NOMO-1 treated with DMSO at 0.1 percent for 48 hours (cell line): ENCODE data around the gene ZNF554.
A peak's percentile ranks its signal among the peaks of the same experiment; 100 is the strongest.

Source experiments
- DNase-seq: peaks from one replicate; lab custom pipeline; 2025; ENCODE audit not compliant: unreplicated experiment; lab: John Stamatoyannopoulos, UW

Gene ZNF554

GRCh38 chr19:2824129-2824528 is 4.5 kb downstream of the ZNF554 start:
- no peak for DNase-seq

DNA sequence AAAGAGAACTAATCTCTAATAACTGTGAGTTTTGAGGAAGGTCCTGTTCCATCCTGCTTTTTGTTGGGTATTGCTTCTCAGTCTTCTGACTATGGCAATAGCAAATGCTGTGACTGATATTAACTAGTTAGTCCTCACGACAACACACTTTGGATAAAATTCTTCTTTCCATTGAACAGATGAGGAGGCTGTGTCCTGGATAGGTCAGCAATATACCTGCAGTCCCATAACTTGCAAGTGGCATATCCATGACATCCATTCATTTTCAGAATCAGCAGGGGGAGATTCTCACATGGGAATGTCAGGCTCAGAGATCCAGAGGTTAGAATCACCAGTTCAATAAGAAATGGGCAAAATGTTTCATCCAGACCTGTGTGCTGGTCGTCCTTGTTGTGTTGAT is 7.4 kb downstream of the ZNF554 start:
- no peak for DNase-seq

DNA sequence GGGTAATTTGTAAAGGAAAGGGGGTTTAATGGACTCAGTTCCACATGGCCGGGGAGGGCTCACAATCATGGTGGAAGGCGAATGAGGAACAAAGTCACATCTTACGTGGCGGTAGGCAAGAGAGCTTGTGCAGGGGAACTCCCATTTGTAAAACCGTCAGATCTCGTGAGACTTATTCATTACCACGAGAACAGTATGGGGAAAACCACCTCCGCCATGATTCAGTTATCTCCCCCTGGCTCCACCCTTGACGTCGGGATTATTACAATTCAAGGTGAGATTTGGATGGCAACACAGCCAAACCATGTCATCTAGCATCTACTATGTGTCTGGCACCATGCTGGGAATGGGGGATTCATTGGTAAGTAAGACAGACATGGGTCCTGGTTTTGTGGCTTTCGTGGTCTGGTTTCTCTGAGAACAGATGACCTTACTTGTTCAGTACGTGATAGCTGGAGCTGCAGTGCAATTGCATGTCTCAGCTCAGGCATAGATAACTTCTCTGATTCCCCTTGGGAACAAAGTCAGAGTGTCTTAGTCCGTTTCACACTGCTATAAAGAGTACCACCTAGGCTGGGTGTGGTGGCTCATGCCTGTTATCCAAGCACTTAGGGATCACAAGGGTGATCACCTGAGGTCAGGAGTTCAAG is 8.3 kb downstream of the ZNF554 start:
- DNase-seq, result no peak

DNA sequence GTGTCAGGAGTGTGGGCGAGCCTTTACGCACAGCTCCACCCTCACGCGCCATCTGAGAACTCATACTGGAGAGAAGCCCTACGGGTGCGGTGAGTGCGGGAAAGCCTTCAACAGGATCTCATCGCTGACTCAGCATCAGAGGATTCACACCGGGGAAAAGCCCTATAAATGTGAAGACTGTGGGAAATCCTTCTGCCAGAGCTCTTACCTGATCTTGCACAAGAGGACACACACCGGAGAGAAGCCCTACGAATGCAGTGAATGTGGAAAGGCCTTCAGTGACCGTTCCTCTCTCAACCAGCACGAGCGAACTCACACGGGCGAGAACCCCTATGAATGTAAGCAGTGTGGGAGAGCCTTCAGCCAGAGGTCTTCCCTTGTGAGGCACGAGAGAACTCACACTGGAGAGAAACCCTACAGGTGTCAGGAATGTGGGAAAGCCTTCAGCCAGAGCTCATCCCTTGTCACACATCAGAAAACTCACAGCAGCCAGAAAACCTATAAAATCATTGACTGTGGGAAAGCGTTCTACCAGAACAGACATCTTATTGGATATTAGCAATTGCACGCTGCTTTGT is 14.7 kb downstream of the ZNF554 start:
- DNase-seq, result no peak

GRCh38 chr19:2837430-2837829 is 17.8 kb downstream of the ZNF554 start:
- no peak for DNase-seq

DNA sequence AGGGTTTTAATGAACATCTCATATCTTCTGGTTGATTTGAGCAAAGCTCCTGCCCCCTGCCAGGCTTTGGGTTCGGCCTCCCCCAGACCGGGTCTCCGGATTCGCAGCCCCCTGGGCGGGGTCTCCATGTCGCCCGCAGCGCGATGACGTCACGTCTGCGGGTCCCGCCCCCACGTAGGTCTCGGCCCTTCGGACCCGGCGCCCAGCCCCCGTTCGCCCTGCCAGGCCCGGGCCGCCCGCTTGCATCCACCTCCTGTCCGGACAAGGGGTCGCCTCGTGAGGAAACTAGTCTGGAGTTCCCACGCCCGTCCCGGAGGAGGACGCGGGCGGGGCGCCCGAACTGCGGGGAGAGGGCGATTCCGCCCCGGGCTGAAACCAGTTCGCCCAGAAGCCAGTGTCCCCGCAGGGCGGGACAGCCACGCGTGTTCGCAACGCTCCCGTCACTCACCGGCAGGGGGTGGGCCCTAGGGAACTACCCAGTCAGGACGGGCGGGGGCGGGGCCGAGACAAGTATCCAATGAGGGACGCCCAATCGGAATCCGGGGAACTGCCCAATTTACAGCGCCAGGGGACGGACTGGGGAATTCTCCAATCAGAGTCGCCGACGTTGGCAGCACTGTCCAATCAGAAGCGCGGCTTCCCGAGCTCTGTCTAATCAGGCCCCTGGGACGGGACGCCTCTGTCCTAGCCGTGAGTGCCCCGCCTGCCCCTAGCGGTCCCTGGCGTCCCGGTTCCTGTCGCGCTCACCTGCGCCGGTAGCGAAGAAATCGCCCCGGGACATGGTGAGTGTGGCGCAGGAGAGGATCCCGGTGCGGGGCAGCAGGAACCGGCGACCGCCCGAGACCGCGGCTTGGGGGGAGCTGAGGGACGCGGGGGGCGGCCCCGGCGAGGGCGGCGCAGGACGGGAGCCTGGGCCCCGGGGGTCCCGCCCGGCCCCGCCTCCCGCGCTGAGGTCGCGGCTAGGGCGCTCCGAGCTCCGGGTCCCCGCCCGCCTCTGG is 21.4 kb downstream of the ZNF554 start, which contains the start of gene ZNF555:
Gene ZNF555 (plus strand): TSS at position 682 of the 998 bp plus-strand sequence. CDS start 98 bp downstream, at position 780.
- peak; percentile 98 for DNase-seq

- no peak for DNase-seq
Observed at GRCh38 chr19:2841855-2842574, 22.3 kb downstream of the ZNF554 start.

DNA sequence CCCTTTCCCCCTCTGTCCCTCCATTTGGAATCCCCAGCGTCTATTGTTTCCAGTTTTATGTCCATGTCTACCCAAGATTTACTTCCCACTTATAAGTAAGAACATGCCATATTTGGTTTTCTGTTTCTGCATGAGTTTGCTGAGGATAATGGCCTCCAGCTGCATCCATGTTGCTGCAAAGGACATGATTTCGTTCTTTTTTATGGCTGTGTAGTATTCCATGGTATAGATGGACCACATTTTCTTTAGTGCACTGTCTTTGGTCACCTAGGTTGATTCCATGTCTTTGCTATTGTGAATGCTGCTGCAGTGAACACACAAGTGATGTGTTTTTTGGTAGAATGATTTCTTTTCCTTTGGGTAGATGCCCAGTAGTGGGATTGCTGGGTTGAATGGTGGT is 25.4 kb downstream of the ZNF554 start:
- no peak for DNase-seq

- DNase-seq, result no peak
Observed at GRCh38 chr19:2846180-2846894, 26.7 kb downstream of the ZNF554 start.

GRCh38 chr19:2847507-2847906 is 27.8 kb downstream of the ZNF554 start:
- no peak for DNase-seq

DNA sequence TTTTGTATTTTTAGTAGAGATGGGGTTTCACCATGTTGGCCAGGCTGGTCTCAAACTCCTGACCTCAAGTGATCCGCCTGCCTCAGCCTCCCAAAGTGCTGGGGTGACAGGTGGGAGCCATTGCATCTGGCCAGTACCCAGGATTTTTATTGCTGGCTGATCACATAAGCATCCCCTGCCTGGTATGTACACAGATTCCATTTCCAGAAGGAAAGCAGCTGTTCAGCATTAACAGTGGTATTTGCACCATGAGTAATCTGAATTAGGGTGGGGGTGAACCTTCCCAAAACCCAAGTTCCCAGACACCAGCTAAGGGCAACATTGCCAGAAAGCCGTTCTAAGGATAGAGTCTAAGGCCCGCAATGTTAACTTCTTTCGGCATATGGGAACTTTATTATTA is 28.9 kb downstream of the ZNF554 start:
- no peak for DNase-seq

DNA sequence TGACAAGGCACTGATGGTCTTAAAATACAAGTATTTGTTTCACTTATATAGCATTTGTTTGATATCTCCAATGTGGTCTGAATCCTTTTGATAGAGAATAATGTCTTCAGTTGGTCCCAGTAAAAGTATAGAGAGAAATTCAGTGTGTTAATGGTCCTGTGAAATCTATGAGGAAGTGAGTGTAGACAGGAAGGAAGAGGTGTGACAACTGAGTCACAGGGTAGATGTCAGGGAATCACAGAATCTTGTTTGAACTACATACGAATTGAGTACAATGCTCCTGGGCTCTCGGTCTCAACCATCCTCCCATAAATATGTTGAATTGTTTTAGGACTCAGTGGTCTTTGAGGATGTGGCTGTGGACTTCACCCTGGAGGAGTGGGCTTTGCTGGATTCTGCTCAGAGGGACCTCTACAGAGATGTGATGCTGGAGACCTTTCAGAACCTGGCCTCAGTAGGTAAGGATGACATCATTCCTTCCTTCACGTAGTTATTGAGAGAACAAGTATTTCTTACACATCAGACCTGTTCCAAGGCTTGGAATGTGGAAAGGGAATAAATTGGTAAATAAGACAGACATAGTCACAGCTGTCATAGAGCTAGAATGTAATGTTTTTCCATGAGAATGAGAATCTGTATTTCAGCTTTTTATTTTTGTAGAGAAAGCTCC is 30.7 kb downstream of the ZNF554 start:
- DNase-seq, result no peak

- DNase-seq, result no peak
Observed at GRCh38 chr19:2852598-2852997, 32.9 kb downstream of the ZNF554 start.

DNA sequence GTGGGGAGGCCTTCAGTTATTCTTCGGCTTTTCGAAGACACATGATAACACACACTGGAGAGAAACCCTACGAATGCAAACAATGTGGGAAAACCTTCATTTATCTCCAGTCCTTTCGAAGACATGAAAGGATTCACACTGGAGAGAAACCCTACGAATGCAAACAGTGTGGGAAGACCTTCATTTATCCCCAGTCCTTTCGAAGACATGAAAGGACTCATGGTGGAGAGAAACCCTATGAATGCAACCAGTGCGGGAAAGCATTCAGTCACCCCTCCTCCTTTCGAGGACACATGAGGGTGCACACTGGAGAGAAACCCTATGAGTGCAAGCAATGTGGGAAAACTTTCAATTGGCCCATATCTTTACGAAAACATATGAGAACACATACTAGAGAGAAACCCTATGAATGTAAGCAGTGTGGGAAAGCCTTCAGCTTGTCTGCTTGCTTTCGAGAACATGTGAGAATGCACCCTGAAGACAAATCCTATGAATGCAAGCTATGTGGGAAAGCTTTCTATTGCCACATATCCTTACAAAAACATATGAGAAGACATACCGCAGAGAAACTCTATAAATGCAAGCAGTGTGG is 33.4 kb downstream of the ZNF554 start:
- DNase-seq, result no peak

DNA sequence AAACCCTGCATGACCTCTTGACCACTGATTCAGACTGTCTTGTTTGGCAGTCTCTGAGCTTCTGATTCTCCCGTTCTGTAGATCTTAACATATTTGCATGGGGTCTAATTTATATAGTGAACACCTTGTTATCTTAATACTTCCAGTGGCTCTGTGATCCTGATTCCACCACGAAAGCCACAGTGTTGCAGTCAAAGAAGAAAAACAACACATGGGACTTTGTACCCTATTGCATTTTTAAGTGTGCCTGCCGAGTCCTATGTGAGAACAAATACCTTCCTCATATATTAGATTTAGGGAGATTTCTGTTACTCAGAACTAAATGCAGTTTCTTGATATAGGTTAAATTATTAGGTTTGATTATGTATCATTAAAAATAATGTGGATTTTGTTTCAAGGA is 35.2 kb downstream of the ZNF554 start:
- DNase-seq, result no peak

DNA sequence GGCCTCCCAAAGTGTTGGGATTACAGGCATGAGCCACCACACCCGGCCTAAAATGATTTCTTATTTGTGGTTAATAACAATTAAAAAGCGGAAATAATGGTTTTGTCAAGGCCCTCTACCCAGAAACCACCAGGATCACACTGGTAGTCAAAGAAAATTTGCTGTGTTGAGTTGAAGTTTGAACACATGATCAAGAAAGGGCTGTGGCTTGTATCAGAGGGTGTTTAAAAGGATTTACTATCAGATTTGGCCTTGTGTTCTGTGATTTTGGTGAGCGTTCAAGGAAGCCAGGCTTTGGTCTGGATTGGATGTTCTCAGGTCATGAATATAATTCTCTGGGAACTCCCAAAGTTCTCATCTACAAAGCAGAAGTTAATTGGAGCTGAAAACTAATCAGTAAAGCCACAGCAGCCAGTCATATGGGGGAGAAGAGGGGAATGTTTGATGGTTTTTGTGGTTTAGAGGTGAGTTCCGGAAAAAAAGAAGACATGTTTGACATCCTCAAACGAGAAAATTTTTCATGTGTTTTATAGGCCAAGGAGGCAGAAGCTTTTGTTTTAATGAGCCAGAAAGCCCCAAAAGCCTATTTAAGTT is 36.9 kb downstream of the ZNF554 start:
- no peak for DNase-seq

GRCh38 chr19:2858864-2859263 is 39.2 kb downstream of the ZNF554 start:
- no peak for DNase-seq

GRCh38 chr19:2863816-2864215 is 44.1 kb downstream of the ZNF554 start:
- DNase-seq, result no peak
